Measurements from ENCODE around the gene HELT. TPM values are rescaled to one million over a fixed set of nuclear protein-coding genes. Genes with fewer than 3 reads are reported as not detected.

The HELT gene
- total and polyA plus RNA-seq, 2 donors (not counting 3 experiments of a cell fraction or from before 2014, with no cell fraction given), result not detected

- FAIRE-seq (no peak), DNase-seq (ENCODE audit: low read depth, low spot score) (no peak)
- TF ChIP-seq POLR2AphosphoS5 (IDR thresholded peaks at IDR 0.05; ENCODE audit: insufficient read depth, low read depth, low read length), result no peak
- no peak for TF ChIP-seq JUN (IDR thresholded peaks at IDR 0.05; ENCODE audit: borderline replicate concordance, insufficient read depth, insufficient read length, low read depth)
- TF ChIP-seq EZH2 (IDR thresholded peaks at IDR 0.05; ENCODE audit: borderline replicate concordance, low read depth, low read length, severe bottlenecking), result peak; percentile 51
- Histone ChIP-seq H3K4me1 (ENCODE audit: control insufficient read depth, extremely low read depth, insufficient read depth, low read length) (no peaks in the 10 kb centered on the region), H3K9ac (replicated peaks; ENCODE audit: extremely low read depth, insufficient read depth, low read length) (no peak overlapping the region), H3K4me2 (ENCODE audit: insufficient read depth, low read length) (no peak overlapping the region), H3K27me3 (ENCODE audit: control insufficient read depth in 2 of 2, insufficient read depth in 2 of 2, low read length in 2 of 2) (peaks cover 82 to 93% of the 10 kb centered on the region in 2 experiments), H3K9me3 (replicated peaks; ENCODE audit: control insufficient read depth, insufficient read depth, low read length) (no peaks in the 10 kb centered on the region), H3K27ac (ENCODE audit: insufficient read depth, low read depth, low read length) (no peak overlapping the region), H3K9me1 (replicated peaks; ENCODE audit: control insufficient read depth, extremely low read depth, insufficient read depth, low read length) (no peaks in the 10 kb centered on the region), H3K4me3 (replicated peaks in 1 of 3; ENCODE audit: insufficient read depth in 1 of 3, low read depth in 1 of 3, low read length in 3 of 3) (no peak overlapping the region), H3K79me2 (ENCODE audit: control insufficient read depth, insufficient read depth, low read length) (no peaks in the 10 kb centered on the region), H4K20me1 (replicated peaks; ENCODE audit: control insufficient read depth, extremely low read depth, insufficient read depth, low read length) (no peaks in the 10 kb centered on the region), H3K36me3 (ENCODE audit: control insufficient read depth in 2 of 2, extremely low read depth in 1 of 2, insufficient read depth in 2 of 2, low read length in 2 of 2) (no peaks in the 10 kb centered on the region), H2AFZ (ENCODE audit: low read depth, low read length) (no peak overlapping the region)
- POLR2A ChIA-PET, result no interaction called here
- CTCF ChIA-PET, result interaction anchor here (1.0 to 1.4 kb wide), 2 partner anchors 9 to 13 kb away, joined by 3 to 4 read pairs; no protein-coding TSS in a partner anchor
- BruUV-seq (replicated peaks), result no TSS peak
- intact Hi-C loops (cut with micrococcal nuclease), result no loop called here
- dilution Hi-C loops (cut with MboI; ENCODE audit: extremely low pct_ligation_motif_present, low sequenced_read_pairs), result no loop called here
These were observed 1.1 kb upstream of the HELT start for GRCh38 chr4:185016946-185017758.

- POLR2A ChIA-PET, result no interaction called here
- Histone ChIP-seq H3K9me1 (replicated peaks; ENCODE audit: control insufficient read depth, extremely low read depth, insufficient read depth, low read length) (no peaks in the 10 kb centered on the region), H3K36me3 (ENCODE audit: control insufficient read depth in 2 of 2, extremely low read depth in 1 of 2, insufficient read depth in 2 of 2, low read length in 2 of 2) (no peaks in the 10 kb centered on the region), H2AFZ (ENCODE audit: low read depth, low read length) (no peak overlapping the region), H3K27ac (ENCODE audit: insufficient read depth, low read depth, low read length) (no peak overlapping the region), H3K79me2 (ENCODE audit: control insufficient read depth, insufficient read depth, low read length) (no peaks in the 10 kb centered on the region), H4K20me1 (replicated peaks; ENCODE audit: control insufficient read depth, extremely low read depth, insufficient read depth, low read length) (no peaks in the 10 kb centered on the region), H3K27me3 (ENCODE audit: control insufficient read depth in 2 of 2, insufficient read depth in 2 of 2, low read length in 2 of 2) (peaks cover 84 to 98% of the 10 kb centered on the region in 2 experiments), H3K4me2 (ENCODE audit: insufficient read depth, low read length) (no peak overlapping the region), H3K9me3 (replicated peaks; ENCODE audit: control insufficient read depth, insufficient read depth, low read length) (no peaks in the 10 kb centered on the region), H3K4me3 (replicated peaks in 1 of 3; ENCODE audit: insufficient read depth in 1 of 3, low read depth in 1 of 3, low read length in 3 of 3) (no peak overlapping the region), H3K4me1 (ENCODE audit: control insufficient read depth, extremely low read depth, insufficient read depth, low read length) (no peaks in the 10 kb centered on the region), H3K9ac (replicated peaks; ENCODE audit: extremely low read depth, insufficient read depth, low read length) (no peak overlapping the region)
- no TSS peak for BruUV-seq (replicated peaks)
- DNase-seq (ENCODE audit: low read depth, low spot score), result no peak
- dilution Hi-C loops (cut with MboI; ENCODE audit: extremely low pct_ligation_motif_present, low sequenced_read_pairs), result no loop called here
- intact Hi-C loops (cut with micrococcal nuclease), result no loop called here
- CTCF ChIA-PET, result interaction anchor here (1.2 kb wide), 1 partner anchor 115 kb away, joined by 5 read pairs; no protein-coding TSS in a partner anchor
- TF ChIP-seq, protein P1, sequence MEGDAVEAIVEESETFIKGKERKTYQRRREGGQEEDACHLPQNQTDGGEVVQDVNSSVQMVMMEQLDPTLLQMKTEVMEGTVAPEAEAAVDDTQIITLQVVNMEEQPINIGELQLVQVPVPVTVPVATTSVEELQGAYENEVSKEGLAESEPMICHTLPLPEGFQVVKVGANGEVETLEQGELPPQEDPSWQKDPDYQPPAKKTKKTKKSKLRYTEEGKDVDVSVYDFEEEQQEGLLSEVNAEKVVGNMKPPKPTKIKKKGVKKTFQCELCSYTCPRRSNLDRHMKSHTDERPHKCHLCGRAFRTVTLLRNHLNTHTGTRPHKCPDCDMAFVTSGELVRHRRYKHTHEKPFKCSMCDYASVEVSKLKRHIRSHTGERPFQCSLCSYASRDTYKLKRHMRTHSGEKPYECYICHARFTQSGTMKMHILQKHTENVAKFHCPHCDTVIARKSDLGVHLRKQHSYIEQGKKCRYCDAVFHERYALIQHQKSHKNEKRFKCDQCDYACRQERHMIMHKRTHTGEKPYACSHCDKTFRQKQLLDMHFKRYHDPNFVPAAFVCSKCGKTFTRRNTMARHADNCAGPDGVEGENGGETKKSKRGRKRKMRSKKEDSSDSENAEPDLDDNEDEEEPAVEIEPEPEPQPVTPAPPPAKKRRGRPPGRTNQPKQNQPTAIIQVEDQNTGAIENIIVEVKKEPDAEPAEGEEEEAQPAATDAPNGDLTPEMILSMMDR (IDR thresholded peaks at IDR 0.05; ENCODE audit: extremely low read depth in 1 of 2, insufficient read depth in 1 of 2, low read depth in 1 of 2, low read length in 2 of 2), result no peak
- peak; percentile 10 for TF ChIP-seq EZH2 (IDR thresholded peaks at IDR 0.05; ENCODE audit: borderline replicate concordance, low read depth, low read length, severe bottlenecking)
- no peak for TF ChIP-seq JUN (IDR thresholded peaks at IDR 0.05; ENCODE audit: borderline replicate concordance, insufficient read depth, insufficient read length, low read depth)
- no peak for TF ChIP-seq FOS (IDR thresholded peaks at IDR 0.05; ENCODE audit: borderline replicate concordance, insufficient read depth, low read length)
- TF ChIP-seq MYC (IDR thresholded peaks at IDR 0.05; ENCODE audit: low read depth, low read length), result no peak
- no peak for FAIRE-seq
These were observed 655 bp downstream of the HELT start for GRCh38 chr4:185018834-185019455.

Data from endothelial cell of umbilical vein (primary cell).